ENCODE data around the gene ZFYVE9. TPM values are rescaled to one million over a fixed set of nuclear protein-coding genes. Genes with fewer than 3 reads are reported as not detected.

ZFYVE9 gene
- total RNA-seq, 1 experiment from 2014 or later, result 18.0 TPM

- in situ Hi-C loops (cut with HindIII; ENCODE audit: low pct_unique_long_range_greater_than_20kb, low sequenced_read_pairs), result no loop called here
- TF ChIP-seq SIN3A (IDR thresholded peaks at IDR 0.05; ENCODE audit: borderline replicate concordance, insufficient read depth, low read depth, low read length) (no peak), TCF7L2 (IDR thresholded peaks at IDR 0.05; ENCODE audit: low read depth, low read length) (no peak), POLR2AphosphoS5 (IDR thresholded peaks at IDR 0.05; ENCODE audit: low read depth, low read length) (no peak)
- TF ChIP-seq, protein P1, sequence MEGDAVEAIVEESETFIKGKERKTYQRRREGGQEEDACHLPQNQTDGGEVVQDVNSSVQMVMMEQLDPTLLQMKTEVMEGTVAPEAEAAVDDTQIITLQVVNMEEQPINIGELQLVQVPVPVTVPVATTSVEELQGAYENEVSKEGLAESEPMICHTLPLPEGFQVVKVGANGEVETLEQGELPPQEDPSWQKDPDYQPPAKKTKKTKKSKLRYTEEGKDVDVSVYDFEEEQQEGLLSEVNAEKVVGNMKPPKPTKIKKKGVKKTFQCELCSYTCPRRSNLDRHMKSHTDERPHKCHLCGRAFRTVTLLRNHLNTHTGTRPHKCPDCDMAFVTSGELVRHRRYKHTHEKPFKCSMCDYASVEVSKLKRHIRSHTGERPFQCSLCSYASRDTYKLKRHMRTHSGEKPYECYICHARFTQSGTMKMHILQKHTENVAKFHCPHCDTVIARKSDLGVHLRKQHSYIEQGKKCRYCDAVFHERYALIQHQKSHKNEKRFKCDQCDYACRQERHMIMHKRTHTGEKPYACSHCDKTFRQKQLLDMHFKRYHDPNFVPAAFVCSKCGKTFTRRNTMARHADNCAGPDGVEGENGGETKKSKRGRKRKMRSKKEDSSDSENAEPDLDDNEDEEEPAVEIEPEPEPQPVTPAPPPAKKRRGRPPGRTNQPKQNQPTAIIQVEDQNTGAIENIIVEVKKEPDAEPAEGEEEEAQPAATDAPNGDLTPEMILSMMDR (IDR thresholded peaks at IDR 0.05), result no peak
- TF ChIP-seq, protein P2, sequence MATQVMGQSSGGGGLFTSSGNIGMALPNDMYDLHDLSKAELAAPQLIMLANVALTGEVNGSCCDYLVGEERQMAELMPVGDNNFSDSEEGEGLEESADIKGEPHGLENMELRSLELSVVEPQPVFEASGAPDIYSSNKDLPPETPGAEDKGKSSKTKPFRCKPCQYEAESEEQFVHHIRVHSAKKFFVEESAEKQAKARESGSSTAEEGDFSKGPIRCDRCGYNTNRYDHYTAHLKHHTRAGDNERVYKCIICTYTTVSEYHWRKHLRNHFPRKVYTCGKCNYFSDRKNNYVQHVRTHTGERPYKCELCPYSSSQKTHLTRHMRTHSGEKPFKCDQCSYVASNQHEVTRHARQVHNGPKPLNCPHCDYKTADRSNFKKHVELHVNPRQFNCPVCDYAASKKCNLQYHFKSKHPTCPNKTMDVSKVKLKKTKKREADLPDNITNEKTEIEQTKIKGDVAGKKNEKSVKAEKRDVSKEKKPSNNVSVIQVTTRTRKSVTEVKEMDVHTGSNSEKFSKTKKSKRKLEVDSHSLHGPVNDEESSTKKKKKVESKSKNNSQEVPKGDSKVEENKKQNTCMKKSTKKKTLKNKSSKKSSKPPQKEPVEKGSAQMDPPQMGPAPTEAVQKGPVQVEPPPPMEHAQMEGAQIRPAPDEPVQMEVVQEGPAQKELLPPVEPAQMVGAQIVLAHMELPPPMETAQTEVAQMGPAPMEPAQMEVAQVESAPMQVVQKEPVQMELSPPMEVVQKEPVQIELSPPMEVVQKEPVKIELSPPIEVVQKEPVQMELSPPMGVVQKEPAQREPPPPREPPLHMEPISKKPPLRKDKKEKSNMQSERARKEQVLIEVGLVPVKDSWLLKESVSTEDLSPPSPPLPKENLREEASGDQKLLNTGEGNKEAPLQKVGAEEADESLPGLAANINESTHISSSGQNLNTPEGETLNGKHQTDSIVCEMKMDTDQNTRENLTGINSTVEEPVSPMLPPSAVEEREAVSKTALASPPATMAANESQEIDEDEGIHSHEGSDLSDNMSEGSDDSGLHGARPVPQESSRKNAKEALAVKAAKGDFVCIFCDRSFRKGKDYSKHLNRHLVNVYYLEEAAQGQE (IDR thresholded peaks at IDR 0.05; ENCODE audit: insufficient read depth in 1 of 2, low read depth in 2 of 2, low read length in 1 of 2), result no peak
- H3K4me1 ChIP-seq (ENCODE audit: control insufficient read depth, insufficient read depth, low read length), result no peaks in the 10 kb centered on the region
- H3K27ac ChIP-seq (ENCODE audit: low read length), result no peak overlapping the region
- ChIA-PET POLR2A (interaction anchor here (0.6 kb wide), 1 partner anchor 457 kb away, joined by 3 read pairs; no protein-coding TSS in a partner anchor), CTCF (no interaction called here)
- no peaks in the 10 kb centered on the region for H3K36me3 ChIP-seq (ENCODE audit: control insufficient read depth, insufficient read depth, low read length)
- BruUV-seq (replicated peaks), result no TSS peak
- intact Hi-C loops (cut with micrococcal nuclease; ENCODE audit: unreplicated experiment), result no loop called here
- H3K27me3 ChIP-seq (ENCODE audit: control insufficient read depth, insufficient read depth, low read length), result no peaks in the 10 kb centered on the region
- DNase-seq (ENCODE audit: low read depth, low spot score) (no peak), ATAC-seq (no peak)
- H3K4me3 ChIP-seq (ENCODE audit: low read depth in 2 of 2, low read length in 2 of 2), result no peak overlapping the region
- no peaks in the 10 kb centered on the region for H3K9me3 ChIP-seq (ENCODE audit: control insufficient read depth, insufficient read depth, low read depth, low read length)
Observed at GRCh38 chr1:52288286-52288685, 146.4 kb downstream of the ZFYVE9 start.

- POLR2A ChIA-PET, result interaction anchor here (0.6 kb wide), 1 partner anchor 19 kb away, joined by 3 read pairs; no protein-coding TSS in a partner anchor
- no peaks in the 10 kb centered on the region for H3K27me3 ChIP-seq (ENCODE audit: control insufficient read depth, insufficient read depth, low read length)
- H3K4me1 ChIP-seq (ENCODE audit: control insufficient read depth, insufficient read depth, low read length), result no peaks in the 10 kb centered on the region
- TF ChIP-seq TCF7L2 (IDR thresholded peaks at IDR 0.05; ENCODE audit: low read depth, low read length) (no peak), SIN3A (IDR thresholded peaks at IDR 0.05; ENCODE audit: borderline replicate concordance, insufficient read depth, low read depth, low read length) (no peak)
- TF ChIP-seq, protein P2 (IDR thresholded peaks at IDR 0.05; ENCODE audit: insufficient read depth in 1 of 2, low read depth in 2 of 2, low read length in 1 of 2), result no peak
- ATAC-seq, result no peak
- H3K9me3 ChIP-seq (ENCODE audit: control insufficient read depth, insufficient read depth, low read depth, low read length), result no peaks in the 10 kb centered on the region
- no peak overlapping the region for H3K27ac ChIP-seq (ENCODE audit: low read length)
- in situ Hi-C loops (cut with HindIII; ENCODE audit: low pct_unique_long_range_greater_than_20kb, low sequenced_read_pairs), result no loop called here
- no peaks in the 10 kb centered on the region for H3K36me3 ChIP-seq (ENCODE audit: control insufficient read depth, insufficient read depth, low read length)
- H3K4me3 ChIP-seq (ENCODE audit: low read depth in 2 of 2, low read length in 2 of 2), result no peak overlapping the region
- BruUV-seq (replicated peaks), result no TSS peak
- intact Hi-C loops (cut with micrococcal nuclease; ENCODE audit: unreplicated experiment), result no loop called here
- CTCF ChIA-PET, result interaction anchor here (0.5 kb wide), 1 partner anchor 35 kb away, joined by 4 read pairs; no protein-coding TSS in a partner anchor
- DNase-seq (ENCODE audit: low read depth, low spot score), result no peak
Observed at GRCh38 chr1:52294580-52294979, 152.7 kb downstream of the ZFYVE9 start.
